HL-60/S4 (cell line): ENCODE results near the gene STK40.

Experiments
- in situ Hi-C: fragments of 300-500 bp; cut with MboI; formaldehyde crosslinking; loops from 2 replicates; pipeline ENCODE4 v1.14.3; 2022; ENCODE audit warnings: low sequenced_read_pairs

The STK40 gene

GRCh38 chr1:36377791-36378492 is 7.8 kb downstream of the STK40 start:
- in situ Hi-C loops: no loop called here

GRCh38 chr1:36372617-36373016 is 13.1 kb downstream of the STK40 start:
- in situ Hi-C loops: no loop called here

- in situ Hi-C loops: no loop called here
Observed at GRCh38 chr1:36369061-36369861, 16.5 kb downstream of the STK40 start.

GRCh38 chr1:36367798-36368197 is 17.9 kb downstream of the STK40 start:
- in situ Hi-C loops: no loop called here

GRCh38 chr1:36367066-36367465 is 18.7 kb downstream of the STK40 start:
- in situ Hi-C loops: no loop called here

- in situ Hi-C loops: no loop called here
Observed at GRCh38 chr1:36366091-36366661, 19.5 kb downstream of the STK40 start.

- in situ Hi-C loops: no loop called here
Observed at GRCh38 chr1:36365381-36365780, 20.3 kb downstream of the STK40 start.

- in situ Hi-C loops: no loop called here
Observed at GRCh38 chr1:36359911-36360550, 25.7 kb downstream of the STK40 start.

GRCh38 chr1:36359383-36359782 is 26.3 kb downstream of the STK40 start:
- in situ Hi-C loops: no loop called here

GRCh38 chr1:36358514-36359084 is 27.1 kb downstream of the STK40 start:
- in situ Hi-C loops: no loop called here

- in situ Hi-C loops: no loop called here
Observed at GRCh38 chr1:36355811-36356210, 29.9 kb downstream of the STK40 start.

- in situ Hi-C loops: no loop called here
Observed at GRCh38 chr1:36354486-36354885, 31.2 kb downstream of the STK40 start.

- in situ Hi-C loops: no loop called here
Observed at GRCh38 chr1:36352910-36353878, 32.5 kb downstream of the STK40 start.

GRCh38 chr1:36352125-36352909 is 33.4 kb downstream of the STK40 start:
- in situ Hi-C loops: no loop called here

- in situ Hi-C loops: no loop called here
Observed at GRCh38 chr1:36351227-36351977, 34.3 kb downstream of the STK40 start.

GRCh38 chr1:36350659-36351226 is 35.0 kb downstream of the STK40 start:
- in situ Hi-C loops: no loop called here

GRCh38 chr1:36349839-36350238 is 35.9 kb downstream of the STK40 start:
- in situ Hi-C loops: loop anchor here (5.0 kb wide), 1 partner anchor 72 kb away; no protein-coding TSS in a partner anchor

GRCh38 chr1:36349241-36349671 is 36.5 kb downstream of the STK40 start:
- in situ Hi-C loops: loop anchor here (5.0 kb wide), 1 partner anchor 73 kb away; no protein-coding TSS in a partner anchor
